ENCODE results near the gene SLC6A20. TPM values are rescaled to one million over a fixed set of nuclear protein-coding genes. Genes with fewer than 3 reads are reported as not detected.

Gene SLC6A20
- total and polyA plus RNA-seq, 2 experiments from 2014 or later = 0.05 to 0.14 TPM

DNA sequence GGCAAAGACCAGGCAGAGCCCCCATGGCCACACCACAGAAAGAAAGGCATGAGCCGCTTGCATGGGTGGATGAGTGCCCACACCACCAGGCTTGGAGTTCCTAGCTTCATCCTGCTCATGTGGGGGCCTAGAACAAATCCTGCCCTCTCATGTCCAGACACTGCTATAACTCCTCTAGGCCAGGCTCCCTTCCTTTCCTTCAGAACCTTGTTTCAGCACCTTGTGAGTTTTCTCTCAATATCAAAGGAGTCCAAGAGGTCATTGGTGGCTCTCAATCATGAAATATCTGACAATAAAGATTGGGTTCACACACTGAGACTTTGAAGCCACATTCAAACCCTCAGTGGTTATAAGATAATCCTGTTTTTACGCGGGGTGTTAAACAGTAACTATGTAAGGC, 12.7 kb downstream of the SLC6A20 start:
- TF ChIP-seq, protein P1, sequence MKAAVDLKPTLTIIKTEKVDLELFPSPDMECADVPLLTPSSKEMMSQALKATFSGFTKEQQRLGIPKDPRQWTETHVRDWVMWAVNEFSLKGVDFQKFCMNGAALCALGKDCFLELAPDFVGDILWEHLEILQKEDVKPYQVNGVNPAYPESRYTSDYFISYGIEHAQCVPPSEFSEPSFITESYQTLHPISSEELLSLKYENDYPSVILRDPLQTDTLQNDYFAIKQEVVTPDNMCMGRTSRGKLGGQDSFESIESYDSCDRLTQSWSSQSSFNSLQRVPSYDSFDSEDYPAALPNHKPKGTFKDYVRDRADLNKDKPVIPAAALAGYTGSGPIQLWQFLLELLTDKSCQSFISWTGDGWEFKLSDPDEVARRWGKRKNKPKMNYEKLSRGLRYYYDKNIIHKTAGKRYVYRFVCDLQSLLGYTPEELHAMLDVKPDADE (IDR thresholded peaks at IDR 0.05) = no peak
- TF ChIP-seq EZH2phosphoT487 (IDR thresholded peaks at IDR 0.05; ENCODE audit: unreplicated experiment) (no peak), EZH2 (IDR thresholded peaks at IDR 0.05; ENCODE audit: low read depth, unreplicated experiment) (no peak), ZNF331 (CRISPR knock-in tag; IDR thresholded peaks at IDR 0.05; ENCODE audit: low read depth) (no peak), ZNF114 (CRISPR knock-in tag; IDR thresholded peaks at IDR 0.05) (no peak)
- TF ChIP-seq, protein P2, sequence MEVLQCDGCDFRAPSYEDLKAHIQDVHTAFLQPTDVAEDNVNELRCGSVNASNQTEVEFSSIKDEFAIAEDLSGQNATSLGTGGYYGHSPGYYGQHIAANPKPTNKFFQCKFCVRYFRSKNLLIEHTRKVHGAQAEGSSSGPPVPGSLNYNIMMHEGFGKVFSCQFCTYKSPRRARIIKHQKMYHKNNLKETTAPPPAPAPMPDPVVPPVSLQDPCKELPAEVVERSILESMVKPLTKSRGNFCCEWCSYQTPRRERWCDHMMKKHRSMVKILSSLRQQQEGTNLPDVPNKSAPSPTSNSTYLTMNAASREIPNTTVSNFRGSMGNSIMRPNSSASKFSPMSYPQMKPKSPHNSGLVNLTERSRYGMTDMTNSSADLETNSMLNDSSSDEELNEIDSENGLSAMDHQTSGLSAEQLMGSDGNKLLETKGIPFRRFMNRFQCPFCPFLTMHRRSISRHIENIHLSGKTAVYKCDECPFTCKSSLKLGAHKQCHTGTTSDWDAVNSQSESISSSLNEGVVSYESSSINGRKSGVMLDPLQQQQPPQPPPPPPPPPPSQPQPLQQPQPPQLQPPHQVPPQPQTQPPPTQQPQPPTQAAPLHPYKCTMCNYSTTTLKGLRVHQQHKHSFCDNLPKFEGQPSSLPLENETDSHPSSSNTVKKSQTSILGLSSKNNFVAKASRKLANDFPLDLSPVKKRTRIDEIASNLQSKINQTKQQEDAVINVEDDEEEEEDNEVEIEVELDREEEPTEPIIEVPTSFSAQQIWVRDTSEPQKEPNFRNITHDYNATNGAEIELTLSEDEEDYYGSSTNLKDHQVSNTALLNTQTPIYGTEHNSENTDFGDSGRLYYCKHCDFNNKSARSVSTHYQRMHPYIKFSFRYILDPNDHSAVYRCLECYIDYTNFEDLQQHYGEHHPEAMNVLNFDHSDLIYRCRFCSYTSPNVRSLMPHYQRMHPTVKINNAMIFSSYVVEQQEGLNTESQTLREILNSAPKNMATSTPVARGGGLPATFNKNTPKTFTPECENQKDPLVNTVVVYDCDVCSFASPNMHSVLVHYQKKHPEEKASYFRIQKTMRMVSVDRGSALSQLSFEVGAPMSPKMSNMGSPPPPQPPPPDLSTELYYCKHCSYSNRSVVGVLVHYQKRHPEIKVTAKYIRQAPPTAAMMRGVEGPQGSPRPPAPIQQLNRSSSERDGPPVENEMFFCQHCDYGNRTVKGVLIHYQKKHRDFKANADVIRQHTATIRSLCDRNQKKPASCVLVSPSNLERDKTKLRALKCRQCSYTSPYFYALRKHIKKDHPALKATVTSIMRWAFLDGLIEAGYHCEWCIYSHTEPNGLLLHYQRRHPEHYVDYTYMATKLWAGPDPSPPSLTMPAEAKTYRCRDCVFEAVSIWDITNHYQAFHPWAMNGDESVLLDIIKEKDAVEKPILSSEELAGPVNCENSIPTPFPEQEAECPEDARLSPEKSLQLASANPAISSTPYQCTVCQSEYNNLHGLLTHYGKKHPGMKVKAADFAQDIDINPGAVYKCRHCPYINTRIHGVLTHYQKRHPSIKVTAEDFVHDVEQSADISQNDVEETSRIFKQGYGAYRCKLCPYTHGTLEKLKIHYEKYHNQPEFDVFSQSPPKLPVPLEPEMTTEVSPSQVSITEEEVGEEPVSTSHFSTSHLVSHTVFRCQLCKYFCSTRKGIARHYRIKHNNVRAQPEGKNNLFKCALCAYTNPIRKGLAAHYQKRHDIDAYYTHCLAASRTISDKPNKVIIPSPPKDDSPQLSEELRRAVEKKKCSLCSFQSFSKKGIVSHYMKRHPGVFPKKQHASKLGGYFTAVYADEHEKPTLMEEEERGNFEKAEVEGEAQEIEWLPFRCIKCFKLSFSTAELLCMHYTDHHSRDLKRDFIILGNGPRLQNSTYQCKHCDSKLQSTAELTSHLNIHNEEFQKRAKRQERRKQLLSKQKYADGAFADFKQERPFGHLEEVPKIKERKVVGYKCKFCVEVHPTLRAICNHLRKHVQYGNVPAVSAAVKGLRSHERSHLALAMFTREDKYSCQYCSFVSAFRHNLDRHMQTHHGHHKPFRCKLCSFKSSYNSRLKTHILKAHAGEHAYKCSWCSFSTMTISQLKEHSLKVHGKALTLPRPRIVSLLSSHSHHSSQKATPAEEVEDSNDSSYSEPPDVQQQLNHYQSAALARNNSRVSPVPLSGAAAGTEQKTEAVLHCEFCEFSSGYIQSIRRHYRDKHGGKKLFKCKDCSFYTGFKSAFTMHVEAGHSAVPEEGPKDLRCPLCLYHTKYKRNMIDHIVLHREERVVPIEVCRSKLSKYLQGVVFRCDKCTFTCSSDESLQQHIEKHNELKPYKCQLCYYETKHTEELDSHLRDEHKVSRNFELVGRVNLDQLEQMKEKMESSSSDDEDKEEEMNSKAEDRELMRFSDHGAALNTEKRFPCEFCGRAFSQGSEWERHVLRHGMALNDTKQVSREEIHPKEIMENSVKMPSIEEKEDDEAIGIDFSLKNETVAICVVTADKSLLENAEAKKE (CRISPR knock-in tag; IDR thresholded peaks at IDR 0.05) = no peak
- TF ChIP-seq, protein P3, sequence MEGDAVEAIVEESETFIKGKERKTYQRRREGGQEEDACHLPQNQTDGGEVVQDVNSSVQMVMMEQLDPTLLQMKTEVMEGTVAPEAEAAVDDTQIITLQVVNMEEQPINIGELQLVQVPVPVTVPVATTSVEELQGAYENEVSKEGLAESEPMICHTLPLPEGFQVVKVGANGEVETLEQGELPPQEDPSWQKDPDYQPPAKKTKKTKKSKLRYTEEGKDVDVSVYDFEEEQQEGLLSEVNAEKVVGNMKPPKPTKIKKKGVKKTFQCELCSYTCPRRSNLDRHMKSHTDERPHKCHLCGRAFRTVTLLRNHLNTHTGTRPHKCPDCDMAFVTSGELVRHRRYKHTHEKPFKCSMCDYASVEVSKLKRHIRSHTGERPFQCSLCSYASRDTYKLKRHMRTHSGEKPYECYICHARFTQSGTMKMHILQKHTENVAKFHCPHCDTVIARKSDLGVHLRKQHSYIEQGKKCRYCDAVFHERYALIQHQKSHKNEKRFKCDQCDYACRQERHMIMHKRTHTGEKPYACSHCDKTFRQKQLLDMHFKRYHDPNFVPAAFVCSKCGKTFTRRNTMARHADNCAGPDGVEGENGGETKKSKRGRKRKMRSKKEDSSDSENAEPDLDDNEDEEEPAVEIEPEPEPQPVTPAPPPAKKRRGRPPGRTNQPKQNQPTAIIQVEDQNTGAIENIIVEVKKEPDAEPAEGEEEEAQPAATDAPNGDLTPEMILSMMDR (conservative IDR thresholded peaks at IDR 0.05; ENCODE audit: low read depth in 2 of 2) = peak in 1 of 2 experiments; percentile 44; a peak in 2 of 4 replicates
- no peak overlapping the region for H3K27ac Mint-ChIP-seq
- H2AFZ ChIP-seq = no peak overlapping the region
- no peaks in the 10 kb centered on the region for H3K79me2 ChIP-seq (replicated peaks; ENCODE audit: insufficient read depth)
- no peak overlapping the region for H3K4me3 Mint-ChIP-seq
- no peaks in the 10 kb centered on the region; the same call in 1 of the 2 replicates for H3K4me1 ChIP-seq (ENCODE audit: insufficient read depth)
- H4K20me1 ChIP-seq (replicated peaks; ENCODE audit: insufficient read depth) = no peaks in the 10 kb centered on the region
- no peaks in the 10 kb centered on the region for H3K36me3 ChIP-seq (ENCODE audit: insufficient read depth)
- no peak overlapping the region for H3K27ac ChIP-seq (ENCODE audit: low read depth)
- peaks cover 5% of the 10 kb centered on the region; the same call in 2 of the 3 replicates for H3K4me1 Mint-ChIP-seq
- no peaks in the 10 kb centered on the region for H3F3A ChIP-seq (replicated peaks; ENCODE audit: low read depth)
- H3K4me2 ChIP-seq = no peak overlapping the region
- peak; percentile 52 for ATAC-seq
- DNase-seq (ENCODE audit: low spot score) = peak; percentile 18
- H3K4me3 ChIP-seq = no peak overlapping the region
- H3K27me3 ChIP-seq (ENCODE audit: insufficient read depth) = no peaks in the 10 kb centered on the region
- H3K9me2 ChIP-seq (ENCODE audit: insufficient read depth) = 0 out of 2 replicates have a peak, but pooled peaks cover 12% of the 10 kb centered on the region
- H3K36me3 Mint-ChIP-seq (ENCODE audit: low read depth) = no peaks in the 10 kb centered on the region; the same call in 1 of the 3 replicates
- peaks cover 3% of the 10 kb centered on the region; the same call in 2 of the 3 replicates for H3K9me3 Mint-ChIP-seq
- no peaks in the 10 kb centered on the region for H3K27me3 Mint-ChIP-seq (ENCODE audit: insufficient read depth, low read depth, poor library complexity)
